ENCODE measurements around the gene EIF4EBP3. TPM values are rescaled to one million over a fixed set of nuclear protein-coding genes. Genes with fewer than 3 reads are reported as not detected.

EIF4EBP3 gene
- total RNA-seq, 1 donor from 2014 or later = 8.4 TPM

GRCh38 chr5:140567136-140567818 lies 19.8 kb downstream of the EIF4EBP3 start:
- peak overlapping the region; percentile 79 for H3K4me3 Mint-ChIP-seq
- no peak overlapping the region for H3K27ac Mint-ChIP-seq (ENCODE audit: unreplicated experiment)
- H3K9me3 Mint-ChIP-seq = no peaks in the 10 kb centered on the region
- no peak for TF ChIP-seq CTCF (conservative IDR thresholded peaks at IDR 0.05)
- no peak for DNase-seq (ENCODE audit: low read depth, low spot score)
- H3K27me3 Mint-ChIP-seq (ENCODE audit: low read depth) = no peaks in the 10 kb centered on the region
- peaks cover 33% of the 10 kb centered on the region for H3K4me1 Mint-ChIP-seq
- peaks cover 3% of the 10 kb centered on the region for H3K36me3 Mint-ChIP-seq (ENCODE audit: low read depth)

- no peak for TF ChIP-seq CTCF (conservative IDR thresholded peaks at IDR 0.05)
- Mint-ChIP-seq H3K27me3 (ENCODE audit: low read depth) (no peaks in the 10 kb centered on the region), H3K27ac (ENCODE audit: unreplicated experiment) (no peak overlapping the region), H3K4me1 (peaks cover 28% of the 10 kb centered on the region), H3K9me3 (no peaks in the 10 kb centered on the region), H3K4me3 (peak overlapping the region; percentile 79), H3K36me3 (ENCODE audit: low read depth) (peaks cover 3% of the 10 kb centered on the region)
- no peak for DNase-seq (ENCODE audit: low read depth, low spot score)
These were observed 20.4 kb downstream of the EIF4EBP3 start for GRCh38 chr5:140567871-140568270.

DNA sequence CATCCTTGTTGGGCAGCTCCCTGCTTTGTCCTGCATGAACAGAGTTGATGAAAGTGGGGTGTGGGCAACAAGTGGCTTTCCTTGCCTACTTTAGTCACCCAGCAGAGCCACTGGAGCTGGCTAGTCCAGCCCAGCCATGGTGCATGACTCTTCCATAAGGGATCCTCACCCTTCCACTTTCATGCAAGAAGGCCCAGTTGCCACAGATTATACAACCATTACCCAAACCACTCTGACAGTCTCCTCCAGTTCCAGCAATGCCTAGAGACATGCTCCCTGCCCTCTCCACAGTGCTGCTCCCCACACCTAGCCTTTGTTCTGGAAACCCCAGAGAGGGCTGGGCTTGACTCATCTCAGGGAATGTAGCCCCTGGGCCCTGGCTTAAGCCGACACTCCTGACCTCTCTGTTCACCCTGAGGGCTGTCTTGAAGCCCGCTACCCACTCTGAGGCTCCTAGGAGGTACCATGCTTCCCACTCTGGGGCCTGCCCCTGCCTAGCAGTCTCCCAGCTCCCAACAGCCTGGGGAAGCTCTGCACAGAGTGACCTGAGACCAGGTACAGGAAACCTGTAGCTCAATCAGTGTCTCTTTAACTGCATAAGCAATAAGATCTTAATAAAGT lies 21.1 kb downstream of the EIF4EBP3 start:
- no peaks in the 10 kb centered on the region for H3K27me3 Mint-ChIP-seq (ENCODE audit: low read depth)
- H3K4me3 Mint-ChIP-seq = peak overlapping the region; percentile 79
- H3K4me1 Mint-ChIP-seq = peaks cover 24% of the 10 kb centered on the region
- H3K36me3 Mint-ChIP-seq (ENCODE audit: low read depth) = peaks cover 3% of the 10 kb centered on the region
- peak overlapping the region; percentile 75 for H3K27ac Mint-ChIP-seq (ENCODE audit: unreplicated experiment)
- H3K9me3 Mint-ChIP-seq = no peaks in the 10 kb centered on the region
- DNase-seq (ENCODE audit: low read depth, low spot score) = no peak
- TF ChIP-seq CTCF (conservative IDR thresholded peaks at IDR 0.05) = no peak

- Mint-ChIP-seq H3K9me3 (no peaks in the 10 kb centered on the region), H3K36me3 (ENCODE audit: low read depth) (peaks cover 3% of the 10 kb centered on the region), H3K4me1 (peaks cover 18% of the 10 kb centered on the region), H3K4me3 (peak overlapping the region; percentile 79), H3K27me3 (ENCODE audit: low read depth) (no peaks in the 10 kb centered on the region), H3K27ac (ENCODE audit: unreplicated experiment) (no peak overlapping the region)
- DNase-seq (ENCODE audit: low read depth, low spot score) = no peak
- no peak for TF ChIP-seq CTCF (conservative IDR thresholded peaks at IDR 0.05)
These were observed 21.7 kb downstream of the EIF4EBP3 start for GRCh38 chr5:140569197-140569596.

- Mint-ChIP-seq H3K36me3 (ENCODE audit: low read depth) (peaks cover 3% of the 10 kb centered on the region), H3K4me1 (peaks cover 11% of the 10 kb centered on the region), H3K9me3 (no peaks in the 10 kb centered on the region), H3K27me3 (ENCODE audit: low read depth) (no peaks in the 10 kb centered on the region), H3K4me3 (peak overlapping the region; percentile 27), H3K27ac (ENCODE audit: unreplicated experiment) (no peak overlapping the region)
- no peak for DNase-seq (ENCODE audit: low read depth, low spot score)
- no peak for TF ChIP-seq CTCF (conservative IDR thresholded peaks at IDR 0.05)
These were observed 22.6 kb downstream of the EIF4EBP3 start for GRCh38 chr5:140570058-140570457.

Measured in neural crest cell (in vitro differentiated cells).